WERI-Rb-1 (cell line): ENCODE data around the gene NFATC1.

Experiments
- DNase-seq: peaks from one replicate; pipeline ENCODE4 v3.0.0-alpha.2; 2020
- H3K27ac ChIP-seq: fragments of 250-450 bp; sonication (Bioruptor Pico); 2 replicates; pipeline ENCODE4 v1.5.1; 2020; ENCODE audit warnings: mild to moderate bottlenecking, moderate library complexity
- H3K27me3 ChIP-seq: fragments of 250-450 bp; sonication (Bioruptor Pico); 2 replicates; pipeline ENCODE4 v1.5.1; 2021; ENCODE audit warnings: mild to moderate bottlenecking, low read depth, moderate library complexity; ENCODE audit not compliant: insufficient read depth, severe bottlenecking
- H3K36me3 ChIP-seq: fragments of 250-450 bp; sonication (Bioruptor Pico); 2 replicates; pipeline ENCODE4 v1.5.1; 2020; ENCODE audit warnings: mild to moderate bottlenecking, moderate library complexity
- H3K4me3 ChIP-seq: 2 replicates; pipeline ENCODE4 v1.5.1; 2011; ENCODE audit warnings: low read depth, mild to moderate bottlenecking, control low read depth, low read length
- H3K9me3 ChIP-seq: fragments of 250-450 bp; sonication (Bioruptor Pico); 2 replicates; pipeline ENCODE4 v1.5.1; 2021; ENCODE audit warnings: mild to moderate bottlenecking, moderate library complexity; ENCODE audit not compliant: severe bottlenecking
- TF ChIP-seq, protein P1 (sequence below): IDR thresholded peaks from 2 replicates; pipeline ENCODE4 v1.5.1; 2011; ENCODE audit warnings: low read depth, mild to moderate bottlenecking, control low read depth, inconsistent platforms, low read length

Gene NFATC1

DNA sequence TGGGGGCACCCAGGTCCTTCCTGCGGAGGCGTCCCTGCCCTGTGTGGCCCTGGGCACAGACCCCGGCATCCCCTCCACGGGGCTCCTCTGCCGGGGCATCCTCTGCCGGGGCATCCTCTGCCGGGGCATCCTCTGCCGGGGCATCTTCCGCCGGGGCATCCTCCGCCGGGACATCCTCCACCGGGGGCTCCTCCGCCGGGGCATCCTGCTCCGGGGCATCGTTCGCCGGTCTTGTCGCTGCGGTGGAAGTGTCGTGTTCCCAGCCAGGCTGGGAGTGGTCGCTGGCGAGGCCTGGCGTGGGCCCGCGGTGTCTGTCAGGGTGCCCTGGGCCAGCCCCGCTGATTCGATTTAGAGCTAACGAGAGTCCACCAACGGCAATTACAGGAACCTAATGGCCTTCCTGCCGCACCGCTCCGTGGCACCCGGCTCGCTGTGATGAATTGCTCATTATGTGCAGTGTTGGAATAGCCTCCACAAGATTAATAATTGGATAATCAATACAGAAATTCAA lies 115.1 kb downstream of the NFATC1 start:
- Histone ChIP-seq H3K27me3 (no peaks in the 10 kb centered on the region), H3K4me3 (no peak overlapping the region), H3K36me3 (peaks cover 34% of the 10 kb centered on the region), H3K27ac (no peak overlapping the region), H3K9me3 (no peaks in the 10 kb centered on the region)
- peak; percentile 2 for DNase-seq
- TF ChIP-seq, protein P1, sequence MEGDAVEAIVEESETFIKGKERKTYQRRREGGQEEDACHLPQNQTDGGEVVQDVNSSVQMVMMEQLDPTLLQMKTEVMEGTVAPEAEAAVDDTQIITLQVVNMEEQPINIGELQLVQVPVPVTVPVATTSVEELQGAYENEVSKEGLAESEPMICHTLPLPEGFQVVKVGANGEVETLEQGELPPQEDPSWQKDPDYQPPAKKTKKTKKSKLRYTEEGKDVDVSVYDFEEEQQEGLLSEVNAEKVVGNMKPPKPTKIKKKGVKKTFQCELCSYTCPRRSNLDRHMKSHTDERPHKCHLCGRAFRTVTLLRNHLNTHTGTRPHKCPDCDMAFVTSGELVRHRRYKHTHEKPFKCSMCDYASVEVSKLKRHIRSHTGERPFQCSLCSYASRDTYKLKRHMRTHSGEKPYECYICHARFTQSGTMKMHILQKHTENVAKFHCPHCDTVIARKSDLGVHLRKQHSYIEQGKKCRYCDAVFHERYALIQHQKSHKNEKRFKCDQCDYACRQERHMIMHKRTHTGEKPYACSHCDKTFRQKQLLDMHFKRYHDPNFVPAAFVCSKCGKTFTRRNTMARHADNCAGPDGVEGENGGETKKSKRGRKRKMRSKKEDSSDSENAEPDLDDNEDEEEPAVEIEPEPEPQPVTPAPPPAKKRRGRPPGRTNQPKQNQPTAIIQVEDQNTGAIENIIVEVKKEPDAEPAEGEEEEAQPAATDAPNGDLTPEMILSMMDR: no peak

DNA sequence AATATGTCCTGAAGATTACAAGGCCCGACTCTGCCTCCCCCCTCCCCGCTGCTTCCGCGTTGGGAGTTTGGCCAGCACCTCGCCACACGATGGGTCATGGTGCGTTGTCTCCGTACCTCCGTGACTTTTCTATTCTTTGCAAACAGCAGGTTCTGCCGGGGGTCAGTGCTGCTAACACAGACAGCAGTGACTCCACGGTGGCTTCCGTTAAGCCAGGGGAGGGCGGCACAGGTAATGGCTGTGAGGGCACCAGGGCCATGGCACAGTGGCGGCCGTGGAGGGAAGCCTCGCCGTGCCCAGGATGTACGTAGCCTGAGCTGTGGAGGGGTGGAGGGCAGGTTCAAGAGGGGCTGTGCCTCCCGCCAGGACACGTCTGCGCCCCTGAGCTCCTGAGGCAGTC lies 115.5 kb downstream of the NFATC1 start:
- peak; percentile 6 for DNase-seq
- Histone ChIP-seq H3K9me3 (no peaks in the 10 kb centered on the region), H3K27me3 (no peaks in the 10 kb centered on the region), H3K36me3 (peaks cover 34% of the 10 kb centered on the region), H3K4me3 (no peak overlapping the region), H3K27ac (no peak overlapping the region)
- TF ChIP-seq, protein P1: no peak

DNA sequence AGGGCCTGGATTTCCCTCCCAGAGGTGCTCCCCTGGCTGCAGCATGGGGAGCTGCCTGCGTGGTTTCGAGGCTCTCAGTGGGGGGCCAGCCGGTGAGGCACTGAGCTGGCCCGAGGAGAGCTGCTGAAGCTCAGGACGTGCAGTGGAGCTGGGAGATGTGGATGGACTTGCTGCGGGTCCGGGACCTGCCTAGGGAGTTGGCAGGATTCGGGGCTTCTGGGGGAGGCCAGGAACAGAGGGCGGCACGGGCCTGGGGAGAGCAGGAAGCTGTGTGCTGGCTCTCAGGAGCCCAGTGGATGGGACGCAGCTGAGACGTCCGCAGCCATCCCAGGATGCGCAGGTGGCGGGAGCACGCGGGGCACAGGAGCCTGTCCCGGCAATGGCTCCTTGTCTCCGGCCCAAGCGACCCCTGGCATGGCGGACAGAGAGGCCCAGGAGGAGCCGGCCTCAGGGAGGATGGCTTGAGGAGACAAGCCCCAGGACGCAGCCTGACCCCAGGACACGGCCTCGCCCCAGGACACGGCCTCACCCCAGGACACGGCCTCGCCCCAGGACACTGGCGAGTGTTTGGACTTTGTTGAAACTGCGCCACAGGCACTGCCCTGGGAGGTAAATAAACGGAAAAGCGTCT lies 116.1 kb downstream of the NFATC1 start:
- Histone ChIP-seq H3K27me3 (no peaks in the 10 kb centered on the region), H3K9me3 (no peaks in the 10 kb centered on the region), H3K36me3 (peaks cover 34% of the 10 kb centered on the region), H3K27ac (no peak overlapping the region), H3K4me3 (no peak overlapping the region)
- TF ChIP-seq, protein P1: no peak
- DNase-seq: peak; percentile 7

DNA sequence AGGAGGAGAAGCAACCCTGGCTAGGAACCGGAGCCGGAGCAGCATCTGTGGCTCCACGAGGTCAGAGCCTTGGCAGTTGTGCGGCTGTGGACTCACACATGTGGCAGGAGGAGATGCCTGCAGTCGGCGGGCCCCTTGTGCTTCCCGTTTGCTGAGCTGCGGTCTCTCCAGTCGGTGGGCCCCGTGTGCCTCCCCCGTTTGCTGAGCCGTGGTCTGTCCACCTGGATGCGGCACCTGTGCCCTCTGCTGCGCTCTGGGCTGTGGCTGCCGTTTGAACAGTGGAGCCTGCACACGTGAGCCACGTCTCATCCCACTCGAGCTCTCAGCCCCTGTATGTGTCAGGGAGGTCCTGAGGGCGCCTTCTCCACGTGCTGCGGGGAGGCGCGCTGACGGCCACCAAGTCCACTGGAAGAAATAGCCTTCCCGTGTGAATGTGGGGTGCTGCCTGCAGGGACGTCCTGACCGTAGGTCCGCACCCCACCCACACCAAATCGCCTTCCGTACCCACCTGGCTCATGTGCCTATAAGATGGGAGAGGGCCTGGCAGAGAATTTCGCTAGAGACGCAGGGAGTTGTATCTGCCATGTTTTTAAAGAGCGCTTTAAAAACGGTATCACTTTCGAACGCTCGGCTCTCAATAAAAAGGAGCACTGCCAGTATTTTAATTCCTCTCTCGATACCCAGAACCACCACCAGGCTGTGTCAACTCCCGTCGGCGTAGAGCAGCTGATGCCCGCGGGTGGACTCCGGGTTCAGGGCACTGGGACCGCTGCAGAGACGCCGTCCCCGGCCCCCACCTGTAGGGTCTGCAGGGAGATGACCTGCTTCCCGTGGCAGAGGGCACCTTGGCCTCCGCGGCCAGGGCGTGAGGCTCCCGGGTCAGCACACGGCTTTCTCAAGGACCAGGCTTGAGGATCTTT lies 117.0 kb downstream of the NFATC1 start:
- Histone ChIP-seq H3K27ac (no peak overlapping the region), H3K27me3 (no peaks in the 10 kb centered on the region), H3K4me3 (no peak overlapping the region), H3K9me3 (no peaks in the 10 kb centered on the region), H3K36me3 (peaks cover 34% of the 10 kb centered on the region)
- TF ChIP-seq, protein P1: no peak
- peak; percentile 5 for DNase-seq

DNA sequence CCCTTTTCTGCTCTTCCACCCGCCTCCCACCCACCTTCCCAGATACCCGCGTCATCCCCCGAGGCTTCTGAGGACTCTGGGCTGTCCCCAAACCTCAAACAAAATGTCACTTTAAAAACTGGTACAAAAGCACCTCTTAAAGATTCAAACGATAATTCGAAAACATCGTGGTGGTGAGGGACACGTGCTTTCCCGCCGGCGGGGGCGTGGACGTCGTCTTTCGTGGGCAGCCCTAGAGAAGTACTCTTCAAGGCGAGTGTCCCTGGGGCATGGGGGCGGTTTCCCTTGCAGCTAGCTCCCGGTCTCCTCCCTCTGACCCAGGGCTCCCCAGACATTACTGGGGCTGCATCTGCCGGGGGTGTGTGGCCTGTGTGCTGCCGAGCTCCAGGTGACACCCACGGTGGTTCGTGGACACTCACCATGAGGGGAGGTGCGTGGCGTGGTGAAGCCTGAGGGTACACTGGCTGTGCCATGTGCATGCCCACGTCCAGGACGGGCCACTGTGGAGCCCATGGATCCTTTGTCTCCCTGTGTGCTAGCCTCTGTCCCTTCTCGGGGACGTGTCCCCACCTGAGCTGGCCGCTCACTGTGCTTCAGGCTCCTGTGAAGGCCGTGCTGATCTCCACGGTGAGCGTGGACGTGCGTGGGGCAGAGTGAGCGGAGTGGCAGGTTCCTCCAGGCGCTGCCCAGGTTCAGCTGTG lies 117.8 kb downstream of the NFATC1 start:
- H3K36me3 ChIP-seq: peaks cover 34% of the 10 kb centered on the region
- H3K27ac ChIP-seq: no peak overlapping the region
- H3K4me3 ChIP-seq: no peak overlapping the region
- TF ChIP-seq, protein P1: no peak
- peak; percentile 4 for DNase-seq
- no peaks in the 10 kb centered on the region for H3K9me3 ChIP-seq
- no peaks in the 10 kb centered on the region for H3K27me3 ChIP-seq
